HCT116 (cell line): ENCODE results near the gene NIF3L1.

Experiments
- ATF3 ChIP-seq: IDR thresholded peaks from 2 replicates; pipeline ENCODE4 v1.6.1; 2012
- CTCF ChIP-seq, 3 experiments: fragments of 200-600 bp in 1 of 3; sonication (generic) in 1 of 3; IDR thresholded peaks in 2 of 3; conservative IDR thresholded peaks in 1 of 3; 2 replicates each; pipeline ENCODE4 v1.5.1; 2012 to 2017; ENCODE audit warnings: low read depth in 2 of 3, low read length in 2 of 3, antibody characterized with exemption in 1 of 3, borderline replicate concordance in 1 of 3, control low read depth in 1 of 3, mild to moderate bottlenecking in 1 of 3, mixed read lengths in 1 of 3, mixed run types in 1 of 3, moderate library complexity in 1 of 3; ENCODE audit not compliant: insufficient read depth in 1 of 3
- MAX ChIP-seq: IDR thresholded peaks from 2 replicates; pipeline ENCODE4 v1.6.1; 2012
- POLR2A ChIP-seq: IDR thresholded peaks from 2 replicates; pipeline ENCODE4 v1.7.0; 2011; ENCODE audit warnings: borderline replicate concordance; ENCODE audit not compliant: insufficient read depth, insufficient read length; ENCODE audit errors: extremely low read depth
- POLR2AphosphoS5 ChIP-seq: IDR thresholded peaks from 2 replicates; pipeline ENCODE4 v1.6.1; 2011; ENCODE audit warnings: mild to moderate bottlenecking, low read depth, low read length, moderate library complexity
- RAD21 ChIP-seq: IDR thresholded peaks from 2 replicates; pipeline ENCODE4 v1.6.1; 2012; ENCODE audit warnings: low read depth, mild to moderate bottlenecking
- REST ChIP-seq: IDR thresholded peaks from 2 replicates; pipeline ENCODE4 v1.6.1; 2012; ENCODE audit warnings: low read depth
- YY1 ChIP-seq: IDR thresholded peaks from 2 replicates; pipeline ENCODE4 v1.6.1; 2011; ENCODE audit warnings: low read length, low read depth, moderate library complexity, mild to moderate bottlenecking; ENCODE audit not compliant: insufficient replicate concordance; ENCODE audit errors: extremely low read depth
- ZBTB33 ChIP-seq: IDR thresholded peaks from 2 replicates; pipeline ENCODE4 v1.6.1; 2011; ENCODE audit warnings: mild to moderate bottlenecking, low read length, moderate library complexity; ENCODE audit not compliant: insufficient replicate concordance; ENCODE audit errors: extremely low read depth
- ZFX ChIP-seq: fragments of 450-650 bp; IDR thresholded peaks from 2 replicates; pipeline ENCODE4 v1.6.1; 2017

- TF ChIP-seq POLR2A = no peak
- no peak for TF ChIP-seq CTCF (IDR thresholded peaks at IDR 0.05 in 2 of 3, conservative IDR thresholded peaks at IDR 0.05 in 1 of 3; ENCODE audit: borderline replicate concordance in 1 of 3, insufficient read depth in 1 of 3, low read depth in 2 of 3, low read length in 2 of 3)
- TF ChIP-seq POLR2AphosphoS5 = no peak
- TF ChIP-seq YY1 = no peak
- no peak for TF ChIP-seq MAX
- no peak for TF ChIP-seq ZFX
- TF ChIP-seq REST = no peak
- TF ChIP-seq RAD21 = no peak
- TF ChIP-seq ZBTB33 = no peak
- TF ChIP-seq ATF3 = no peak
These were observed 18.0 kb upstream of the NIF3L1 start for GRCh38 chr2:200871151-200871550.
